Pancreas (tissue), 10 donors: Measurements from ENCODE around the gene BCAT1. TPM values are rescaled to one million over a fixed set of nuclear protein-coding genes. Genes with fewer than 3 reads are reported as not detected.

Source experiments
- ATAC-seq, 4 donors: fragments of 200-7000 bp; cut with Tn5 transposase; one replicate each; pipeline versions ENCODE4 v1.8.0 to v1.9.1; 2020; ENCODE audit warnings: mild to moderate bottlenecking in 4 of 4, moderate library complexity in 4 of 4
- DNase-seq, 6 donors: peaks; one replicate each; pipeline ENCODE4 v3.0.0-alpha.2; 2020
- FAIRE-seq: peaks from 2 replicates; lab custom pipeline; 2012; peaks lifted over from hg19 to GRCh38; lab: Jason Lieb, UNC
- H3K27ac ChIP-seq, 4 donors: fragments of 200-600 bp; sonication (generic); 1 replicate in 3 of 4; 2 replicates in 1 of 4; pipeline versions ENCODE4 v1.5.0 to v1.8.0; 2020
- H3K27me3 ChIP-seq, 4 donors: fragments of 200-600 bp; one replicate each; pipeline ENCODE4 v1.8.0; 2021
- H3K36me3 ChIP-seq, 3 donors: fragments of 200-600 bp; sonication (generic) in 1 of 3; one replicate each; pipeline versions ENCODE4 v1.5.0 to v1.8.0; 2020 to 2021
- H3K4me1 ChIP-seq, 3 donors: fragments of 200-600 bp; one replicate each; pipeline ENCODE4 v1.8.0; 2021
- H3K4me3 ChIP-seq, 4 donors: fragments of 200-600 bp; sonication (generic) in 2 of 4; one replicate each; pipeline versions ENCODE4 v1.5.0 to v1.8.0; 2020 to 2021
- H3K9me3 ChIP-seq, 4 donors: fragments of 200-600 bp; one replicate each; pipeline ENCODE4 v1.8.0; 2021
- WGBS, 2 donors: extraction: QIAGEN DNeasy Blood & Tissue Kit; methylation state at CpG; one replicate each; pipeline ENCODE4 v1.1.7; 2013; 5-methylcytosine and 5-hydroxymethylcytosine counted together
- intact Hi-C, 3 donors: fragments of 100-400 bp; cut with DNase I; formaldehyde crosslinking; loops; one replicate each; pipeline versions ENCODE4 v1.11.1 to v1.14.2; 2022
- polyA plus RNA-seq, 2 donors: library from polyadenylated mRNA; stranded (reverse); fragments of 200-250 nt; gene quantifications; one replicate each; pipeline ENCODE4 v1.2.3, GENCODE V29; 2013
- total RNA-seq, 6 donors: library from RNA; stranded (reverse); fragmentation: NEBNext Ultra II Directional in 4 of 6; extraction: Animal tissue kit (Norgen Biotek cat#: 25700) in 4 of 6; gene quantifications; one replicate each; pipeline versions ENCODE4 v1.2.1 to v1.2.4, GENCODE V29; 2021 to 2023
- TF ChIP-seq, protein P1 (sequence below), 4 donors: fragments of 200-600 bp; sonication (generic) in 3 of 4; IDR thresholded peaks; one replicate each; pipeline versions ENCODE4 v1.5.0 to v1.8.0; 2021; ENCODE audit warnings: antibody characterized with exemption in 4 of 4
- donor health status: healthy with polysubstance abuse.
- donor health status: DM: no; HTN: no; CAD: no; lungs with moderate emphysema.
- donor health status: DM: no; HTN: no; CAD: no.
- donor health status: control.
- donor health status: control.
- donor health status: Bipolar disorder and iron deficiency.
- donor health status: DM: yes; HTN: yes; CAD: no.
- donor health status: DM: no; HTN: no; CAD: no.
- donor health status: DM: no; HTN: no; CAD: no.
- donor health status: DM: yes; HTN: yes; CAD: no.

The BCAT1 gene
- total and polyA plus RNA-seq, 8 donors: 7.6 to 121 (median 67.7) TPM

DNA sequence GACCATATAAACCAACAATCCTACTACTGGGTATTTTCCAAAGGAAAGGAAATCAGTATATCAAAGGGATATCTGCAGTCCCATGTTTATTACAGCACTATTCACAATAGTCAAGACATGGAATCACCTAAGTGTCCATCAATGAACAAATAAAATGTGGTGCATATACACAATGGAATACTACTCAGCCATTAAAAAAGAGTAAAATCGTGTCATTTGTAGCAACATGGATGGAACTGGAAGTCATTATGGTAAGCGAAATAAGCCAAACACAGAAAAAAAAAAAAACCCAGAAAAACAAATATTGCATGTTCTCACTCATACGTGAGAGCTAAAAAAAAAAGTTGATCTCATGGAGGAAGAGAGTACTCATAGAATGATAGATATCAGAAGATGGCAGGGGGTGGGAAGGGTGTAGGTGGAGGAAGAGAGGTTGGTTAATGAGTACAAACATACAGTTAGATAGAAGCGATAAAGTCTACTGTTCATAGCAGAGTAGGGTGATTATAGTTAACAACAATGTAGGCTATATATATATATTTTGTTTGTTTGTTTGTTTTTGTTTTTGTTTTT lies 49.3 kb downstream of the BCAT1 start:
- ATAC-seq (no peak), DNase-seq (no peak), FAIRE-seq (no peak)
- Histone ChIP-seq H3K27me3 (no peaks in the 10 kb centered on the region), H3K4me1 (peaks cover 6 to 32% (median 13%) of the 10 kb centered on the region in 3 donors), H3K27ac (no peak overlapping the region), H3K9me3 (no peaks in the 10 kb centered on the region), H3K4me3 (no peak overlapping the region), H3K36me3 (no peaks in the 10 kb centered on the region)
- 82 to 90% methylated on average over 4 of the region's 4 CpGs for WGBS, 2 donors
- TF ChIP-seq, protein P1, sequence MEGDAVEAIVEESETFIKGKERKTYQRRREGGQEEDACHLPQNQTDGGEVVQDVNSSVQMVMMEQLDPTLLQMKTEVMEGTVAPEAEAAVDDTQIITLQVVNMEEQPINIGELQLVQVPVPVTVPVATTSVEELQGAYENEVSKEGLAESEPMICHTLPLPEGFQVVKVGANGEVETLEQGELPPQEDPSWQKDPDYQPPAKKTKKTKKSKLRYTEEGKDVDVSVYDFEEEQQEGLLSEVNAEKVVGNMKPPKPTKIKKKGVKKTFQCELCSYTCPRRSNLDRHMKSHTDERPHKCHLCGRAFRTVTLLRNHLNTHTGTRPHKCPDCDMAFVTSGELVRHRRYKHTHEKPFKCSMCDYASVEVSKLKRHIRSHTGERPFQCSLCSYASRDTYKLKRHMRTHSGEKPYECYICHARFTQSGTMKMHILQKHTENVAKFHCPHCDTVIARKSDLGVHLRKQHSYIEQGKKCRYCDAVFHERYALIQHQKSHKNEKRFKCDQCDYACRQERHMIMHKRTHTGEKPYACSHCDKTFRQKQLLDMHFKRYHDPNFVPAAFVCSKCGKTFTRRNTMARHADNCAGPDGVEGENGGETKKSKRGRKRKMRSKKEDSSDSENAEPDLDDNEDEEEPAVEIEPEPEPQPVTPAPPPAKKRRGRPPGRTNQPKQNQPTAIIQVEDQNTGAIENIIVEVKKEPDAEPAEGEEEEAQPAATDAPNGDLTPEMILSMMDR (IDR thresholded peaks at IDR 0.05): no peak
- intact Hi-C loops: no loop called here

DNA sequence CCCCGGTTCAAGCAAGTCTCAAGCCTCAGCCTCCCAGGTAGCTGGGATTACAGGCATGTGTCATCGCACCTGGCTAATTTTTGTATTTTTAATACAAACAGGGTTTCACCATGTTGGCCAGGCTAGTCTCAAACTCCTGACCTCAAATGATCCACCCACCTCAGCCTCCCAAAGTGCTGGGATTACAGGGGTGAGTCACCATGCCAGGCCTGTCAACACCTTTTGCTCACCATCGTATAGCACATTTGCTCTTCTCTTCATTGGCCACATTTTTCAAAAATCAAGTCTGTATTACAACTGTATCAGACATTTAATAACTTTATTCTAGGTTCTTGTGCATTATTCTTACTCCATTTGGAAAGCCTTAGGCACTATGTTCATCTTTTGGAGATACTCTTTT lies 50.3 kb downstream of the BCAT1 start:
- H3K9me3 ChIP-seq: no peaks in the 10 kb centered on the region
- H3K4me1 ChIP-seq: peaks cover 6 to 33% (median 13%) of the 10 kb centered on the region in 3 donors
- no peaks in the 10 kb centered on the region for H3K27me3 ChIP-seq
- WGBS, 2 donors: 89% methylated on average over 3 of the region's 3 CpGs
- no peak overlapping the region for H3K4me3 ChIP-seq
- DNase-seq: no peak
- FAIRE-seq: no peak
- TF ChIP-seq, protein P1 (IDR thresholded peaks at IDR 0.05): no peak
- ATAC-seq: no peak
- no peak overlapping the region for H3K27ac ChIP-seq
- intact Hi-C loops: no loop called here
- H3K36me3 ChIP-seq: no peaks in the 10 kb centered on the region

DNA sequence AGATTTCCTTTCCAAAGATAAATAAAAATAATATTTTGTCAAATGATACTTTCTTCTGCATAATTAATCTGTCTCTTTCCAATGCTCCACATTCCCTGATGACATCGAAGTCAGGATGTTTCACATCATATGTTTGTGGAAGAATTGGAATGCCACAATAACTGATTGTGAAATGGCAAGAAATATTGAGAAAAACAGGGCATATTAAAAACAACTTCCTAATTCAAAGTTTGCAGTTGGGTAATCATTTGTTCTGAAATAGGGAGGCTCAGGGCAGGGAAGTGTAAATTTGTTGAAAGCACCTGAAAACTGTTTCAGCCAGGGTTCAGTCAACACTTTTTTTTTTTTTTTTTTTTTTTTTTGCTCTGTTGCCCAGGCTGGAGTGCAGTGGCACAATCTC lies 50.7 kb downstream of the BCAT1 start:
- TF ChIP-seq, protein P1 (IDR thresholded peaks at IDR 0.05): no peak
- no peak for DNase-seq
- Histone ChIP-seq H3K36me3 (no peaks in the 10 kb centered on the region), H3K27ac (no peak overlapping the region), H3K4me3 (no peak overlapping the region), H3K4me1 (peaks cover 6 to 33% (median 13%) of the 10 kb centered on the region in 3 donors), H3K9me3 (no peaks in the 10 kb centered on the region), H3K27me3 (no peaks in the 10 kb centered on the region)
- intact Hi-C loops: no loop called here
- FAIRE-seq: no peak
- no peak for ATAC-seq
- 64 to 73% methylated on average over 1 of the region's 1 CpG for WGBS, 2 donors

DNA sequence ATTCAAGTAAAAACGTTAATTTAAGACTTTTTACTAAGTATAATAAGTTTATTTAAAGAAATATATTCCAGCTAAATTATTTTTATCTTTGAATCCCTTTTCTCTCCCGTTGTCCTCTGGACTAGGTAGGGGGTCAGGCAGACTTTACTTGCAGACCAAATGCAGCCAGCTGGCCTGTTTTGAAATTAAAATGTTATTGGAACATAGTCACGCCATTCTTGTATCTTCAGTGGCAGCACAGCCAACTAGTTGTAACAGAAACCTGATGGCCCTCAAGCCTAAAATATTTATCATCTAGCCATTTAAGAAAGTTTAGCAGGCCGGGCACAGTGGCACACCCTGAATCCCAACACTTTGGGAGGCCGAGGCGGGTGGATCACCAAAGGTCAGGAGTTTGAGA lies 52.7 kb downstream of the BCAT1 start:
- Histone ChIP-seq H3K27ac (peak overlapping the region in 1 of 4 donors; percentile 30), H3K9me3 (no peaks in the 10 kb centered on the region), H3K4me1 (peaks cover 6 to 27% (median 13%) of the 10 kb centered on the region in 3 donors), H3K27me3 (no peaks in the 10 kb centered on the region), H3K4me3 (no peak overlapping the region), H3K36me3 (no peaks in the 10 kb centered on the region)
- no peak for DNase-seq
- intact Hi-C loops: no loop called here
- FAIRE-seq: no peak
- no peak for ATAC-seq
- TF ChIP-seq, protein P1 (IDR thresholded peaks at IDR 0.05): no peak
- WGBS, 2 donors: 66 to 71% methylated on average over 6 of the region's 6 CpGs

DNA sequence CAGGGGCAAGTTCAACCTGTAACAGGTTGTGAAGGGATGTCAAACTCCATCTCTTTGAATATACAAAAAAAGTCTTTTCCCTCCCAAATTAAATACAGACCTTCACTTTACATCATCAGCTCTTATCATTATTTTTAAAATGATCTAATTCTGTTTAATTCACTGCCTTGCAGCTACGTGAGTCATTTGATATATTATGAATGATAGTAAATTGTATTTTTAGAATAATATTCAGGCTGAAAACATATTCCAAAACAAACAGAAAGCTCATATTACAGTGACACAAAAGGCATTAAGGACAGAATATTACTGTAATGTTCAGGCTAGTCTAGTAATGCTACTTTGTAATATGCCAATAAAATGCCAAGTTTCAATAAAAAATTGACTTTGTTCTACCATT lies 53.3 kb downstream of the BCAT1 start:
- Histone ChIP-seq H3K4me3 (no peak overlapping the region), H3K4me1 (peaks cover 6 to 27% (median 13%) of the 10 kb centered on the region in 3 donors), H3K27ac (peak overlapping the region in 1 of 4 donors; percentile 30), H3K9me3 (no peaks in the 10 kb centered on the region), H3K27me3 (no peaks in the 10 kb centered on the region), H3K36me3 (no peaks in the 10 kb centered on the region)
- TF ChIP-seq, protein P1 (IDR thresholded peaks at IDR 0.05): no peak
- WGBS, 2 donors: 10 to 19% methylated on average over 1 of the region's 1 CpG
- no peak for DNase-seq
- ATAC-seq: peak; percentile 44 to 66 (median 56)
- FAIRE-seq: no peak
- intact Hi-C loops: no loop called here
